ENCODE data around the gene CCT3. TPM values are rescaled to one million over a fixed set of nuclear protein-coding genes. Genes with fewer than 3 reads are reported as not detected.
"Not testable (repeated sequence)": the region's sequence is repeated elsewhere in the genome, so short reads cannot be mapped to it uniquely, and the experiment has no call there.

Gene CCT3
- total RNA-seq, 4 donors from 2014 or later = 149 to 258 (median 226) TPM

- H3K36me3 ChIP-seq = no peaks in the 10 kb centered on the region
- 68 to 80% methylated on average over 4 of the region's 4 CpGs for WGBS, 2 donors
- H3K27me3 ChIP-seq = peaks cover 0 to 68% (median 0%) of the 10 kb centered on the region in 4 donors
- H3K9me3 ChIP-seq = no peaks in the 10 kb centered on the region
- no peak for DNase-seq
- intact Hi-C loops (cut with DNase I) = no loop called here
- peaks cover 7 to 13% (median 7%) of the 10 kb centered on the region in 3 donors for H3K4me1 ChIP-seq
- no peak overlapping the region for H3K4me3 ChIP-seq
- H3K27ac ChIP-seq = no peak overlapping the region
- no peak for TF ChIP-seq POLR2A (IDR thresholded peaks at IDR 0.05)
- TF ChIP-seq, protein P1, sequence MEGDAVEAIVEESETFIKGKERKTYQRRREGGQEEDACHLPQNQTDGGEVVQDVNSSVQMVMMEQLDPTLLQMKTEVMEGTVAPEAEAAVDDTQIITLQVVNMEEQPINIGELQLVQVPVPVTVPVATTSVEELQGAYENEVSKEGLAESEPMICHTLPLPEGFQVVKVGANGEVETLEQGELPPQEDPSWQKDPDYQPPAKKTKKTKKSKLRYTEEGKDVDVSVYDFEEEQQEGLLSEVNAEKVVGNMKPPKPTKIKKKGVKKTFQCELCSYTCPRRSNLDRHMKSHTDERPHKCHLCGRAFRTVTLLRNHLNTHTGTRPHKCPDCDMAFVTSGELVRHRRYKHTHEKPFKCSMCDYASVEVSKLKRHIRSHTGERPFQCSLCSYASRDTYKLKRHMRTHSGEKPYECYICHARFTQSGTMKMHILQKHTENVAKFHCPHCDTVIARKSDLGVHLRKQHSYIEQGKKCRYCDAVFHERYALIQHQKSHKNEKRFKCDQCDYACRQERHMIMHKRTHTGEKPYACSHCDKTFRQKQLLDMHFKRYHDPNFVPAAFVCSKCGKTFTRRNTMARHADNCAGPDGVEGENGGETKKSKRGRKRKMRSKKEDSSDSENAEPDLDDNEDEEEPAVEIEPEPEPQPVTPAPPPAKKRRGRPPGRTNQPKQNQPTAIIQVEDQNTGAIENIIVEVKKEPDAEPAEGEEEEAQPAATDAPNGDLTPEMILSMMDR (IDR thresholded peaks at IDR 0.05) = no peak
Observed at GRCh38 chr1:156372876-156373275, 34.8 kb upstream of the CCT3 start.

GRCh38 chr1:156372265-156372586, 34.1 kb upstream of the CCT3 start:
- H3K36me3 ChIP-seq = no peaks in the 10 kb centered on the region
- H3K27ac ChIP-seq = no peak overlapping the region
- peaks cover 7 to 13% (median 7%) of the 10 kb centered on the region in 3 donors for H3K4me1 ChIP-seq
- TF ChIP-seq POLR2A (IDR thresholded peaks at IDR 0.05) = no peak
- intact Hi-C loops (cut with DNase I) = no loop called here
- no peak overlapping the region for H3K4me3 ChIP-seq
- H3K9me3 ChIP-seq = no peaks in the 10 kb centered on the region
- H3K27me3 ChIP-seq = peaks cover 0 to 71% (median 0%) of the 10 kb centered on the region in 4 donors
- no peak for DNase-seq

DNA sequence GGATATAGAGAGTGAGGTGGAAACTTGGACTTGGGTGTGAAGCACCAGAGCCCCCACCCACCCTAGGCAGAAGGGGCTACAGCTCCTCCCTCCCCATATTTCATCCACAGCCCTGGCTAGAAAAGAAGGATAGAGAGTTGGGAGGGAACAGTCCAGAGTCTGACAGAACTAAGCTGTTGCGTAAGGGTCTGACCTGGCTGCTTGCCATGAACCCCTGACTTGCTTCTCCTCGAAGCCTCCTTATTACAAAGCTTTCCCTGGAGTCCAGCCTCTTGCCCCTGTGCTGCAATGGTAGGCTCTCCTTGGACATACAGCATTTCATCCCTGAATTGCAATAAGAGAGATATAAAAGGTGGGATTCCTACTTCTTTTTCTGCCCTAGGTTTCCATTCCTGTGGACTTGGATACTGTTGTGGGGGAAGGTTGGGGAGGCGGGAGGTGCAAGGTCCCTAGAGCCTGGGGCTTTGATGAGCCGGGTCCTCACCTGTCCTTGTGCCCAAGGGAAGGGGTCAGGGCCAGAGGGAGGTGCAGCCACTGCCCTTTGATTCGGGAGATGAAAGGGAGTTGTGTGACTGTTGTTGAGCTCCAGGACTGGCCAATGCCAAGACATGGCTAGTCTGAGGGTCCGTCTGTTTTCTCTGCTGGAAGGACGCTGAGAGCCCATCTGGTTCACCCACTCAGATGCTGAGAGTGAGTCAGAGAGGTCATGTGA, 33.6 kb upstream of the CCT3 start:
- Histone ChIP-seq H3K27me3 (peaks cover 0 to 76% (median 0%) of the 10 kb centered on the region in 4 donors), H3K4me1 (peaks cover 7 to 13% (median 7%) of the 10 kb centered on the region in 3 donors), H3K9me3 (no peaks in the 10 kb centered on the region), H3K36me3 (no peaks in the 10 kb centered on the region), H3K4me3 (no peak overlapping the region), H3K27ac (no peak overlapping the region)
- TF ChIP-seq POLR2A (IDR thresholded peaks at IDR 0.05) = no peak
- TF ChIP-seq, protein P1 (IDR thresholded peaks at IDR 0.05) = no peak
- DNase-seq = no peak
- intact Hi-C loops (cut with DNase I) = no loop called here
- 49 to 52% methylated on average over 5 to 7 of the region's 7 CpGs for WGBS, 2 donors

DNA sequence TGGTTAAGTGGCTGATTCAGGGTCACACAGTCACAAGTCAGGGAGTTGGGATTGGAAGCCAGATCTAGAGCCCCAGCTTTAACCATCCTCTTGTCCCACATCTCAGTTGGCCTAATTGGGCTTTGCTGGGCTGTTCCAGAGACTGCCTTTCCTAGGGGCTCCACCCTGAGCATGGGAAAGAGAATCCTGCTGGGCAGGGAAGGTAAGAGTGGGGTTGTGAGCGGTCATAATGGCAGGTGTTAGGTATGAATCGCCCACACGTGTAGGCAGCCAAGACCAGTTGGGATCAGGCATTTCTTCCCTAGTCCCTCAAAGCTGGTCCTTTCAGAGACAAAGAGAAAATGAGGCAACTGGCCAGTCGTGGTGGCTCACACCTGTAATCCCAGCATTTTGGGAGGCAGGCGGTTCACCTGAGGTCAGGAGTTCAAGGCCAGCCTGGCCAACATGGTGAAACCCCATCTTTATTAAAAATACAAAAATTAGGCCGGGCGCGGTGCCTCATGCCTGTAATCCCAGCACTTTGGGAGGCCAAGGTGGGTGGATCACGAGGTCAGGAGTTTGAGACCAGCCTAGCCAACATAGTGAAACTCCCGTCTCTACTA, 31.7 kb upstream of the CCT3 start:
- peaks cover 7 to 13% (median 7%) of the 10 kb centered on the region in 3 donors for H3K4me1 ChIP-seq
- H3K9me3 ChIP-seq; H3K27ac ChIP-seq; H3K36me3 ChIP-seq; intact Hi-C loops (cut with DNase I); DNase-seq: not testable (repeated sequence)
- peaks cover 0 to 90% (median 0%) of the 10 kb centered on the region in 4 donors for H3K27me3 ChIP-seq
- 80 to 83% methylated on average over 8 to 10 of the region's 10 CpGs for WGBS, 2 donors
- H3K4me3 ChIP-seq = peak overlapping the region; percentile 38 to 68 (median 52)

GRCh38 chr1:156368889-156369684, 31.0 kb upstream of the CCT3 start, which contains the start of gene RHBG:
RHBG (plus strand) TSS chr1:156369211; CDS start chr1:156369250, 39 bp downstream.
- Histone ChIP-seq H3K27me3 (peaks cover 0 to 90% (median 0%) of the 10 kb centered on the region in 4 donors), H3K9me3 (no peaks in the 10 kb centered on the region), H3K4me3 (peak within 1 kb of the TSS; percentile 38 to 68 (median 52)), H3K36me3 (no peaks in the 10 kb centered on the region), H3K27ac (peak within 1 kb of the TSS in 2 of 4 donors; percentile 46 to 60), H3K4me1 (peaks cover 7 to 13% (median 7%) of the 10 kb centered on the region in 3 donors)
- intact Hi-C loops (cut with DNase I) = no loop called here
- 4 to 9% methylated on average over 22 to 23 of the region's 48 CpGs for WGBS, 2 donors
- no peak for DNase-seq
- TF ChIP-seq POLR2A (IDR thresholded peaks at IDR 0.05) = no peak
- TF ChIP-seq, protein P1 (IDR thresholded peaks at IDR 0.05) = no peak

Measured in esophagus squamous epithelium (tissue), 5 donors.